Activated T-cell treated with anti-CD3 and anti-CD28 coated beads, Interleukin-2, amount 50 U/mL, for 4 hours (primary cell): ENCODE results near the gene YPEL5. TPM values are rescaled to one million over a fixed set of nuclear protein-coding genes. Genes with fewer than 3 reads are reported as not detected.

Source experiments
- ATAC-seq, 2 donors: fragments of 200-7000 bp; cut with Tn5 transposase; one replicate each; pipeline ENCODE4 v1.10.0; 2021
- DNase-seq: peaks from one replicate; pipeline ENCODE4 v3.0.0-alpha.2; 2020
- H3K27me3 Mint-ChIP-seq: one replicate; pipeline ENCODE4 v1.8.0; 2021; ENCODE audit warnings: low read depth, mixed read lengths
- H3K36me3 Mint-ChIP-seq: one replicate; pipeline ENCODE4 v1.8.0; 2022; ENCODE audit warnings: mixed read lengths; ENCODE audit not compliant: insufficient read depth
- H3K4me1 Mint-ChIP-seq: one replicate; pipeline ENCODE4 v1.8.0; 2021; ENCODE audit warnings: low read depth, mixed read lengths
- H3K4me3 Mint-ChIP-seq: one replicate; pipeline ENCODE4 v1.8.0; 2021; ENCODE audit warnings: mild to moderate bottlenecking, moderate library complexity, mixed read lengths
- H3K9me3 Mint-ChIP-seq: one replicate; pipeline ENCODE4 v1.8.0; 2021; ENCODE audit warnings: mixed read lengths
- total RNA-seq, 3 donors: library from RNA; stranded (reverse); gene quantifications; one replicate each; pipeline ENCODE4 v1.2.1, GENCODE V29; 2021

The YPEL5 gene
- total RNA-seq, 3 donors from 2014 or later, result 13.7 to 20.6 (median 15.4) TPM

DNA sequence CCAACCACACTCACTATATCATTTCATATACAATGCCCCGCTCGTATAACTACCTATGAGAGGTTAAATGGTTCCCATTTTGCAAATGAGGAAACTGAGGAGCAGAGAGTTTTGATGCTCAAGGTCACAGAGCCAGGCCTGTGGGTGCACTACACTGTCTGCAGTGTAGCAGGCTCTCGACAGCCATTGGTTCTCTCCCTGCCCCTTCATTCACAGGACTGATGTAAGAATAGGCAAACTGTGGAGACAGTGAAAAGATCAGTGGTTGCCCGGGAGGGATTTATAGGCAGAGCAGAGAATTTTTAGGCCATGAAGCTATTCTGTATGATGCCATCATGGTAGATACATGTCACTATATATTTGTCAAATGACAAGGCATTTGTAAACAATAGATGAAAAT, 45.5 kb downstream of the YPEL5 start:
- no peak for DNase-seq
- H3K9me3 Mint-ChIP-seq, result no peaks in the 10 kb centered on the region
- peaks cover 1% of the 10 kb centered on the region for H3K27me3 Mint-ChIP-seq
- H3K4me3 Mint-ChIP-seq, result no peak overlapping the region
- ATAC-seq, result no peak
- no peaks in the 10 kb centered on the region for H3K36me3 Mint-ChIP-seq
- no peaks in the 10 kb centered on the region for H3K4me1 Mint-ChIP-seq

DNA sequence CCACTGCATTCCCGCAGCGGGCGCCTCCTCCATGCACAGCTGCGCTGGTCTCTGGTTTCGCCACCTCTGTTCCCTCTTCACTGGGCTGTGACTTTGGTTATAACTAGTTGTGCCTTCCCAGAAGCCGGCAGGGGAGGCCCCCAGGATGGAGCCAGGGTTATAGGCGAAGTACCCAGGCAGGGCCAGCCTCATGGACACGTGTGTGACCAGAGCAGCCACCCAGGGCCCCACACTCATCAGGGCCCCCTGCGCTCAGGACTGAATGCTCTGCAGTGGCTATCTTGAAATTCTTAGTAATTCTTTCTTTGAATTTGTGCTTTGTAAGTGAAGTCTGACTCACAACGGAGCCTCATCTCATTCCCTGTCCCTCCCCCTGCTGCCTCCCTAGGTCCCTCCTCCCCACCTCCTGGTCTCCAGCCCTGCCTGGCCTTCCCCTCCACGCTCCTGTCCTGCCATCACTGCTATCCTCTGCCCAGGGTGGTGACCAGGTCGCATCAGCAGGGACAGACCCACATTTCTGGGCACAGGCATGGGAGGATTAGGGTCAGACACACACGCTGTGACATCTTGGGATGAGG, 46.4 kb downstream of the YPEL5 start:
- H3K4me3 Mint-ChIP-seq, result no peak overlapping the region
- no peak for ATAC-seq
- no peaks in the 10 kb centered on the region for H3K9me3 Mint-ChIP-seq
- no peaks in the 10 kb centered on the region for H3K36me3 Mint-ChIP-seq
- H3K4me1 Mint-ChIP-seq, result no peaks in the 10 kb centered on the region
- H3K27me3 Mint-ChIP-seq, result peaks cover 1% of the 10 kb centered on the region
- DNase-seq, result no peak

DNA sequence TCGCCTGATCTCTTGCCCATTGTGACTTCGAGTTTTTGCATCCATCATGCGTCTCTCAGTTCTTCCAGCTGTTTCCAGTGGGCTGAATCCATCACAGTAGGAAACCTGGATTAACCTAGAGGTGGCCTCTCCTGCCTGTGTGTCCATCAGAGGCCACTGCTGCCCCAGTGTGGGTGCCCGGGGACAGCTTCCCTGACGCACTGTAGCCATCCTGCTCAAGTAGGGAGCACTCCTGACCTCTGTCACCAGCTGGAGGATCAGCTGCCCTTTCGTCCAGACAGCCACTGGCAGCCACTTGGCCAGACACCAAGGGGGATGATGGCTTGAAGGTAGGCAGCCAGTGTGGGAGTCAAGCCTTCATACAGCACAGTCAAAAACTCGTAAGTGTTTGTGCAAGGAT, 47.6 kb downstream of the YPEL5 start:
- peaks cover 1% of the 10 kb centered on the region for H3K27me3 Mint-ChIP-seq
- H3K4me3 Mint-ChIP-seq, result no peak overlapping the region
- DNase-seq (no peak), ATAC-seq (no peak)
- no peaks in the 10 kb centered on the region for H3K36me3 Mint-ChIP-seq
- H3K4me1 Mint-ChIP-seq, result no peaks in the 10 kb centered on the region
- H3K9me3 Mint-ChIP-seq, result no peaks in the 10 kb centered on the region

DNA sequence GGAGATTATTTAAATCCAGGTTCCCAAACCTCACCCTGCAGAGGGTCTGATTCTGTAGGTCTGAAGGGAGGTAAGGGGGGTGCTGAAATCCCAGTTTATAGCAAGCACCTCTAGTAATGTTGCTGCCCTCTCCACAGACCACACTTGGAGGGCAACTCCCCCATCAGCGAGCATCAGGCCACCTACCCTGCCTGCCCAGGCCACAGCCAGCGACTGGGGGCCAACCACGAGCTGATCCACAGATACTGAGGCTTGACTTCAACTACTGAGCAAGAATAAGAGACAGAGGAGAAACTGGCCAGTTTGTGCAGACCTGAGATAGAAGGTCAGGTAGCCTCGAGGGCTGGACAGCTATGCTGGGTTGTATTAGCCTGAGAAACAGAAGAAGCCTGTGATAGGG, 48.2 kb downstream of the YPEL5 start:
- Mint-ChIP-seq H3K4me3 (no peak overlapping the region), H3K4me1 (no peaks in the 10 kb centered on the region), H3K36me3 (no peaks in the 10 kb centered on the region), H3K27me3 (no peaks in the 10 kb centered on the region), H3K9me3 (no peaks in the 10 kb centered on the region)
- ATAC-seq, result no peak
- no peak for DNase-seq

DNA sequence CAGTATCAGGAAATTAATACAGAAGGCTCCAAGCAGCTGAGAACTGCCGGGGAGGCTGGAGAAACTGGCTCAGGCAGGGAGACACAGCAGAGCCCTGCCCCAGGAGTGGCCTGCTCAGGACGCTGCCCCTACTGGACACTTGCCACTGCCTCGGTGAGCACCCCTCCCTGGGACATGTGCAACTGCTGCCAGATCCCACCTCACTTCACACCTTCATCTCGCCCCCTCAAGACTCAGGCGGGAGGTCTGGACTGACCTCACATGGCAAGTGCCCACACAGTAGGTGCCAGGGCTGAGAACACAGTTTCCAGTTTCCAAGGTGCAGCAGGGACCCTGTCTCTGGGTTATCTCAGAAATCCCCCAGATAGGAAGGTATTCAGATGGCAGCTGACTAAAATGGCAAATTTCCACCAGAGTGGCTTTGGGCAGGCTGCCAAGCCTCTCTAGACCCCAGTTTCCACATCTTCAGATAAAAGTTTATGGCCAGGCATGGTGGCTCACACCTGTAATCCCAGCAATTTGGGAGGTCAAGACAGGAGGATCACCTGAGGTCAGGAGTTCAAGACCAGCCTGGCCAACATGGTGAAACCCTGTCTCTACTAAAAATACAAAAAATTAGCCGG, 50.9 kb downstream of the YPEL5 start:
- Mint-ChIP-seq H3K4me1 (no peaks in the 10 kb centered on the region), H3K27me3 (no peaks in the 10 kb centered on the region), H3K4me3 (no peak overlapping the region), H3K9me3 (no peaks in the 10 kb centered on the region), H3K36me3 (no peaks in the 10 kb centered on the region)
- ATAC-seq (no peak), DNase-seq (no peak)

DNA sequence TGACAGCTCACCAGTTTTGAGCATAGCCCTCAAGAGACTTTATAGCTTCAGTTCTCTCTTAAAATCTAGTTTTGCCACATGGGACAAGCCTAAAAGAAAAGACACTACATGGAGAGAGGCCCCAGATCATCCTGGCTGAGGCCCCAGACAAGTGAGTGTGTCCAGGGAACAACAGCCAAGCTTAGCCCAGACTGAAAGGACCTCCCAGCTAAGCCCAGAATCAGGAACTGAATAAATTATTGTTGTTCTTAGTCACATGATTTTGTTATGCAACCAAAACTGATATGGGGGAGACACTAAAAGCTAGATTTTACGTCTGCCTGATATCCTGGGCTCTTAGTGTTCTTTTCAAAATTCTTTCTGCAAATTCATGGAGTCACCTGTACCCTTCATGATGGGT, 55.2 kb downstream of the YPEL5 start:
- no peak for DNase-seq
- no peak for ATAC-seq
- H3K4me1 Mint-ChIP-seq, result no peaks in the 10 kb centered on the region
- no peak overlapping the region for H3K4me3 Mint-ChIP-seq
- no peaks in the 10 kb centered on the region for H3K9me3 Mint-ChIP-seq
- no peaks in the 10 kb centered on the region for H3K36me3 Mint-ChIP-seq
- H3K27me3 Mint-ChIP-seq, result no peaks in the 10 kb centered on the region

DNA sequence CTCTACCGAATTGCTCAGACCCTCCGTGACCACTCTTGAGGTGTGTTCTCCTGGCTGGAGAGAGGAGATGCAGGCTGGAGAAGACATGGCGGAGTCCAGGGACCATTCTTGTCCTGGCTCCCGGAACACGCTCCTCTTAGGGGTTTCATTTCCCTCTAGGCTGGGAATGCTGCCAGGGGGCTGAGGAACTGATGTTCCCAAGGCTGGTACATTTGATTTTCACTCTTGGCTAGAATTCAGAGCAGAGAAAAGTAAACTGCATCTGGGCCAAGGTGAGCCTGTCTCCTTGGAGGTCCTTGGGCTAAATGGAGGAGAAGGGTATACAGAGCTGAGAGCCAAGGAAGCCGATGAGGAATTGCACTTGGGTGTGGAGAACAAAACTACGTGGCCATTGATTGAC, 56.3 kb downstream of the YPEL5 start:
- Mint-ChIP-seq H3K36me3 (no peaks in the 10 kb centered on the region), H3K9me3 (no peaks in the 10 kb centered on the region), H3K4me1 (no peaks in the 10 kb centered on the region), H3K27me3 (no peaks in the 10 kb centered on the region), H3K4me3 (no peak overlapping the region)
- no peak for ATAC-seq
- DNase-seq, result no peak

DNA sequence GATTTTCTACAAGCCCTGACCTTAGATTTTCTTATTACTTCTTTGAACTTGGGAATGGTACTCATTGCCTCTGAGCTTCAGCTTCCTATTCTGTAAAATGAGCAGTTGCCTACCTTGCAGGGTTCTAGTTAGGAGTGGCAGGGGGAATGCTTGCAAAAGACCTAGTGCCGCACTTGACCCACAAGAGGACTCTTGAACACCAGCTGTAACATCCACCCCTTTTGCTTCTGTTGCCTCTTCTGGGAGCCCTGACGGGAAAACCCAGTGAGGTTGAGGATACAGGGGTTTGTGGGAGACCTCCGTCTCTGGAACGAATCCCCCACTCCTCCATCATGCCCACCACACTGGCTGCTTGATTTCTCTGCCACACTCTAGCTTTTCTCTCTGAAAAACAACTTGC, 57.5 kb downstream of the YPEL5 start:
- Mint-ChIP-seq H3K9me3 (no peaks in the 10 kb centered on the region), H3K27me3 (no peaks in the 10 kb centered on the region), H3K4me1 (peaks cover 10% of the 10 kb centered on the region), H3K4me3 (no peak overlapping the region), H3K36me3 (no peaks in the 10 kb centered on the region)
- no peak for ATAC-seq
- DNase-seq, result no peak

DNA sequence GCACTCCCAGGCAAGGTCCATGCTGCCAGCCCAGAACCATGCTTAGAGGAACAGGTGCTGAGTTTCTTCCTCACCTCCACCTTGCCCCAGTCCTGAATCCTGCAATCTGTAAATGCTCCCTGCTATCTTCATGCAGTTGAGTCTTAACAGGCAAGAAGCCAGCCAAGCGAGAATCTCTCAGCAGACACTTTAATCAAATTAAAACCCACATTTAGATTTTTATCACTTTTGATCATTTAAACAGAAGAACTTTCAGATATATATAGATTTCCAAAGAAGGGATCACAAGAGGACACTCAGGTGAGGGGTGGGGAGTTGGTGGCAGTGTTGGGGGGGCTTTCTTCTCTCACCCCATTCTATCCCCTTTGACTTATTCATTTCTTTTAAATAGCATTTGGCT, 58.6 kb downstream of the YPEL5 start:
- DNase-seq, result no peak
- Mint-ChIP-seq H3K36me3 (no peaks in the 10 kb centered on the region), H3K9me3 (no peaks in the 10 kb centered on the region), H3K27me3 (no peaks in the 10 kb centered on the region), H3K4me3 (no peak overlapping the region), H3K4me1 (peaks cover 18% of the 10 kb centered on the region)
- no peak for ATAC-seq

DNA sequence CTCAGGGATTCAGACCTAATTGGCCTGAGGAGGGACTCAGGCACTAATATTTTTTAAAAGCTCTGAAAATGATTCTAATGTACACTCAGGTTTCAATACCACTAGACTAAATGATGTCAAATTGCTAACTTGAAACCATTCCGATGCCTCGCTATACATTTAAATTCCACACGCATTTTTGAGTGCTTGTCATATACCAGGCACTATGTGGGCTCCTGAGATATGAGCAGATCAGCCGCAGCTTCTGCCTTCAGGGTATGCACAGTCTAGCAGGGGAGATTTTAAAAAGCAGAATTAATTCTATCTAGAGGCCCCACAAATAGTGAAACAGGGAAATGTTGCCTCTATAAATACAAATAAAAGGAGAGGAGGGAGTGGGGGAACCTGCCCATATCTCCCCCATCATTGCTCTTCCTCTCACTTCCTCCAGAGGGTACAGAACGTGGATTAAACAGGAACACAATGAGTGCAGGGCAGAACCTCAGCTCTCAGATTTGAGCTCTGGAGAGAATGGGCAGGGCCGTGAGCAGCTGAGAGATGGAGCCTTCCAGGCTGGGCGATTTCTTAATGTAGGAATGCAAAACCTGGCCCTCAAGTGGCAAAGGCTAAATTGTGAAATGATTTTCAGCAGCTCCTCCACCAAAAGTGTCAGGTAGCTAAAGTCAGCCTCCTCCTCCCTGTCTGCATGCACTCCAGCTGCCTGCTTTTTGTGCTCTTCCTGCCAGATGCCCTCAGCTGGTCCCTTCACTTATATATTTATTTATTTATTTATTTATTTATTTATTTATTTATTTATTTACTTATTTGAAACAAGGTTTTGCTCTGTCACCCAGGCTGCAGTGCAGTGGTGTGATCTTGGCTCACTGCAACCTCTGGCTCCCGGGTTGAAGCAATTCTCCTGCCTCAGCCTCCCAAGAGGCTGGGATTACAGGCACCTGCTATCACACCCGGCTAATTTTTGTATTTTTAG, 59.9 kb downstream of the YPEL5 start:
- Mint-ChIP-seq H3K4me1 (peaks cover 18% of the 10 kb centered on the region), H3K9me3 (no peaks in the 10 kb centered on the region), H3K4me3 (no peak overlapping the region), H3K36me3 (no peaks in the 10 kb centered on the region), H3K27me3 (no peaks in the 10 kb centered on the region)
- ATAC-seq (no peak), DNase-seq (no peak)

DNA sequence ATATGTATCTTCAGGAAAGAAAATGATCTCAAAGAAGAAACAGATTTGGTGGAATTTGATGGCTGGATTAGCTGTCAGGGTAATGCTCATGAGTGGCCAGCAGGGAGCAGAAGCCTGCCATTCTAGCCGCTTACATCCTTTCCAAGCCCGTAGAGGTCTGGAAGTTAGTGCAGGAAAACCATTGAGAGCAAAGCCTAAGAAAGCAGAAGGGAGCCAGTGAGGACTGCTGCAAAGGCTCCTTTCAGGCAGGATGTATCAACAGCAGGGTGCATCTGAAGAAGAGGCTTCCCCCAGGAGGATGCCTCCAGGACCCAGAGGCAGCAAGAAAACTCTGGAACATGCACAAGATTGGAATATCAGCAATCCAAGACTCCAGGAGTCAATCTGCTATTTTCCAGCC, 61.6 kb downstream of the YPEL5 start:
- Mint-ChIP-seq H3K9me3 (no peaks in the 10 kb centered on the region), H3K27me3 (no peaks in the 10 kb centered on the region), H3K36me3 (no peaks in the 10 kb centered on the region), H3K4me1 (peaks cover 18% of the 10 kb centered on the region), H3K4me3 (no peak overlapping the region)
- peak; percentile 33 for DNase-seq
- ATAC-seq, result peak; percentile 56 to 60

DNA sequence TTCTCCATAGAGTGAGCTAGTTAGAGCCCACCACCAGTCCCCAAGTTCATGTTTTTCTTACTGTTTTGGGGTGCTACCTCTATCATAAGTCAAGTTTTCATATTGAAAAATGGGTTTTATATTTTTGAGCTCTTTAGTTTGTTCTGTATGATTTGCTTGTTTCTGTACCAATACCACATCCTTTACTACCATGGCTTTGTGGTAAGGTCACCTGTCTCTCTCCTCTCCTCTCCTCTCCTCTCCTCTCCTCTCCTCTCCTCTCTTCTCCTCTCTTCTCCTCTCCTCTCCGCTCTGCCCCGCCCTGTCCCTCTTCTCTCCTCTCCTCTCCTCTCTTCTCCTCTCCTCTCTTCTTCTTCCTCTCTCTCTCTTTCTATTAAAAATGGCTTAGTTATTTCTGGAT, 62.4 kb downstream of the YPEL5 start:
- Mint-ChIP-seq H3K9me3 (no peaks in the 10 kb centered on the region), H3K4me1 (peaks cover 18% of the 10 kb centered on the region), H3K27me3 (no peaks in the 10 kb centered on the region), H3K36me3 (no peaks in the 10 kb centered on the region), H3K4me3 (no peak overlapping the region)
- peak; percentile 40 to 48 for ATAC-seq
- DNase-seq, result no peak
